Right kidney (tissue), 1 donor: ENCODE data around the gene HECW1.

ENCODE experiments used
- DNase-seq: peaks from one replicate; pipeline ENCODE4 v3.0.0-alpha.2; 2016

The HECW1 gene

DNA sequence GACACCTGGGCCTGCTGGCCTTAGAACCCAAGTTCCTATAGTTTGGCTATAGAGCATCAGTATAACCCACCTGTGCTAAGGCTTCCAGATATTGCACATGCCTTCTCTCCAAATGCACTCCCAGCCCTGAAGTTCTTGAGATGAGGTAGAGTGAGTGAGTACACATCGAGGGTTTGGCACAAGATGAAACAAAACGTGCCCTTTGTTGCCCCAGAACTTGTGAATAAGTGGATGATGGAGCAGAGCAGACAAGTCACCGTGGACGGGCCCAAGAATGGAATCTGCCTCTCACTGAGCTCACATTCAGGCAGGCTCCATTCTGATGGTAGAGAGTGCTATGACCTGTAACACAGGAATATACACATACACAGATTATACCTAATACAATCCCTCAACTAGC lies 397.5 kb downstream of the HECW1 start:
- no peak for DNase-seq

DNA sequence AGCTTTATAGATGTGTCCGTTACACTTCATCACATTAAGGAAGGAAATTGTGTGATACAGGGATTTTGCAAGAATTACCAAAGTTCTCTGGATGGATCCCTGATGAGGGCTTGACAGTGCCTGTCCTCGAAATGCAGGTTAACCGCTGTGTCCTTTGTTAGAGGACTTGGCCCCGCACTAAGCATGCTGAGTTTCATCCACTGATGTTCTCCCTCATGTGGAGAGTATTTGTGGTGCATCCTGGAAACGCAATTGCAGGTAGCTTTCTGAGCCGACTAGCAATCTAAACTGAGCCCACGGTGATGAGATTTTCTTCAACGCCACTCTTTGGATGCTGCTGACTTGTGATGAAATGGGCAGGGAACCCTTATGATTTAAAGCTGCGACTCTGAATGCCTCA lies 398.6 kb downstream of the HECW1 start:
- DNase-seq: no peak

GRCh38 chr7:43511769-43512515 lies 399.5 kb downstream of the HECW1 start:
- no peak for DNase-seq

- no peak for DNase-seq
Observed at GRCh38 chr7:43513251-43513650, 400.8 kb downstream of the HECW1 start.

DNA sequence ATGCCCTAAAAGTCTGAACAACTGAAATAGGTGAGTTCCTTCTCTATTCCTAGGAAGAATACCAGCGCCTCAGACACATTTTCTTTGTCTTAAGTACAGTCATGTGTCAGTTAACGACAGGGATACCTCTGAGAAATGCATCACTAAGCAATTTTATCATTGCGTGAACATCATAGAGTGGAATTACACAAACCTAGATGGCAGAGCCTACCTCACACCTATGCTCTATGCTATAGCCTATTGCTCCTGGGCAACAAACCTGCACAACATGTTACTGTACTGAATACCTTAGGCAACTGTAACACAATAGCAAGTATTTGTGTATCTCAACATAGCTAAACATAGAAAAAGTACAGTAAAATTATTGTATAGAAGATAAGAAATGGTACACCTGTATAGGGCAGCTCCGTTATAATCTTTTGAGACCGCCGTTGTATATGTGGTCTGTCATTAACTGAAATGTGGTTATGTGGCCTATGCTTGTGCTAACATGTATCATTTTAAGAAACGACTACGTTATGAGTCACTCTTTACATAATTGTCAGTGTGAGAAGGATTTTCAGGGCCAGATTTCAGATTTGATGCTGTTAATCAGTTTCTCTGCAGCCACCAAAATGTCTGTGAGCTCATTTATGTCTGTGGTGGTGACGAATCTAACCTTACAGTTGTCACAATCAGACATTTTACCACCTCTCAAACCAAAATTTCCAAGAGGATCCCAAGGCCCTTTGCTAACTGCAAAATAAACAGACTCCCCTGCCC lies 404.3 kb downstream of the HECW1 start:
- DNase-seq: no peak

DNA sequence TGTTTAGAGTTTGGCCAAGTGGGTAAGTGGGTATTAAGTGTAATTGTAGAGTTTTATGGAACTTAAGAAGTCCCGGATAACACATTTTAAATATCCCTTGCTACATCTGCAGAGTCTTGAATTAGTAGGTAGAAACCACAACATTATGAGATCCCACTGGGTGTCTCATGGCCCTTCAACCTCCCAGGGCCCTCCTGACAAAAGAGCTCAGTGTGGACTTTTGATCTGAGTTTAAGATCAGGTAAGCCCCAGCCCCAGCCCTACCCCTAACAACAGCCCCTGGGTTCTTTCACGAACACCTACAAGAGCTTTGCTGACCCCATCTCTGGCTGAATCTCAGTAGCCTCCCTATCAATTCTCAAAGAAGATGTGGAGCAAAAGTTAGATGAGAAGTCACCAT lies 405.0 kb downstream of the HECW1 start:
- no peak for DNase-seq

DNA sequence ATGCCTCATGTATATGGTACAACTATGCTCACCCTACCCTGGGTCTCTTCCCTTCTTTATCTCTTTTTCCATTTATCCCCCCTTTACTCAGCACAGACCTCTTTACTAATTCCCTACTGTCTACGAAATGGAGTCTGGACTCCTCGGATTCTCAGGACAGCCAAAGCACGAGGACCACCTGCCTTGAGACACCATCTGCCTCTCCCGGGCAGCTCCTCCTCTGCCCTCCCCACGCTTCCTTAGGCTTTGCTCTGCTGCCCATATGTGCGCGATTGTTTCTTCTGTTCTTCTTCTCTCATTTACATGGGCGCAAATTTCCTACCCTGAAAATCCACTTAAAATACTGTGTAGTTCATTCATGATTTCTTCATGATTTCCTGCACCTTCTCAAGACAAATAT lies 407.8 kb downstream of the HECW1 start:
- DNase-seq: no peak

- no peak for DNase-seq
Observed at GRCh38 chr7:43522406-43523156, 410.1 kb downstream of the HECW1 start.

DNA sequence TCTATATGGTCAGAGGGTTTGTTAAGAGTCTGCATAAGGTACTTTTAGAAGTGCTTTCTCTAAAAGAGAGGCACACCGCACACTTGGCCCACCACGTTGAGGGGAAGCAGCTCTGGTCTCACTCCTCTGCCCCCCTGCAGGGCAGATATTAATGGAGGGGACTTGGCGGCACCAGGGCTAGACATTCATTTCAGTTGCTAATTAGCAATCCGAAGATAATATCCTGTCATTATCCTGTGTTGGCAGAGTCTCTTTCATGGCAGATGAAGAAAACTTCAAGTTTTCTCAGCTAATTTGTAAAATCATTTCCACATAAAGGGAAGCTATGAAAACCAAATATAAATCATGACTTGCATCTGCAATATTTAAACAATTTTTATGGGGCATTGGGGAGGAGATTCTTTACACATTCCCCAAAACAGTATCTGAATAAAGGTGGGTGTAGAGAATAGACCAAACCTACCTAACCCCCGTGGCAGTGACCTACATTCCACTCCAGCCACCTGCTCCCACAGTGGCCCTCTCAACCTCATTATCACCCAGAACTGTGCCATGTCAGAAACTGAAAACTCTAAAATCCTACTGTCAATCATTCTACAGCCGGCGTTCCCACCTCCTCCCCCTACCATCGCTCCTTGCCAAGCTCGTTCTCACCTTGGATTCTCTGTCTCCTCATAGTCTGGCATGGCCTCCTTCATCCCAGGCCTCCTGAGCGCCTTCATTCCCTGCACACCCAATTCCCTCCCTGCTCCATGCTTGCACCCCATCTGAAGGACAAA lies 416.3 kb downstream of the HECW1 start:
- no peak for DNase-seq

DNA sequence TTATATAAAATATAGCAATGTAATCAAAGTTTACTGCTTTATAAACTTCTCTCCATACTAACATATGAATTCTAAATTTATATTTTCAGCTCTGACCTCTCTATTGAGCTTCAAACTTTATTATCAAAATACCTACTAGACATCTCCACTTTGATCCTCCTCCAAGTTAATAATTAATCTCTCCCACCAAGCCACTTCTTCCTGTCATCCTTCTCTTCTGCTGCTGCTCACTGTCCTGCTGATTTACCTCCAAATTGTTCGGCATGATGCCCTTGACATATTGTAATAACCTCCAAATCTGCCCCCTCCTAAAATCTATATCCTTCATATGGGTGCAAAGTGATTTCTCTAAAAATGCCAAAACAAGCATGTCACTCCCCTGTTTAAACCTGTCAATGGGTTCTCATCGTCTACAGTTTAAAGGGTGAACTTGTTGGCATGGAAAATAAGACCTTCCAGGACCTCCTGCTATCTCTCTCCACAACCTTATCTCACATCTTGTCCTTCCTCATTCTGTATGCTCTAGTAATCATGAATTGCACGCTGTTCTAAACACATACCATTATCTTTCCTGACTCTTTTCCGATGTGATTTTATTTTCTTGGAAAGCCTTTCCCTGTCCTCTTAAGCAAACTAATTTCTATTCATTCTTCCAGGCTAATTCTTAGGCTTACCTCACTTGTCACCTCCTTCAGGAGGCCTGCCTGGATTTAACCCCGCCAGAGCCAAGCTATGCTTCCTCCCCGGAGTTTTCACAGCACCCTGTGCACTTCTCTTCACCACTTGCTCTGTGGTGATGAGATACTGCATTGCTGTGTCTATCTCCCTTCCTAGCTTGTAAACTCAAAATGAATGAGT lies 418.3 kb downstream of the HECW1 start:
- no peak for DNase-seq

DNA sequence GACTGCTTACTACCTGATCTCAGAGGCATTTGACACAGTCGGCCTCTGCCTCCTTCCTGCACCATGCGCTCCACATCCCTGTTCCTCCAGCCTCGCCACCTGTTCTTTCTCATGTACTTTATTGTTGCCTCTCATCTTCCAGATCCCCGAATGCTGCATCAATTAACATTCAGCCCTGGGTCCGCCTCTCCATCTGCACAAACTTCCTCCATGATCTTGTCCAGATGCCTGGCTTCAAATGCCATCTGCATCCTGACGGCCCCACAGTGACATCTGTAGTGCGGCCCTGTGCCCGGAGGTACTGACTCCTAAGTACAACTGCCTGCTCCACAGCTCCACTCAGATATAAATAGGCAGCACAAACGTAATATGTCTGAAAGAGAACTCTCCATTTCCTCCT lies 419.3 kb downstream of the HECW1 start:
- DNase-seq: no peak

GRCh38 chr7:43533801-43534479 lies 421.5 kb downstream of the HECW1 start:
- no peak for DNase-seq

DNA sequence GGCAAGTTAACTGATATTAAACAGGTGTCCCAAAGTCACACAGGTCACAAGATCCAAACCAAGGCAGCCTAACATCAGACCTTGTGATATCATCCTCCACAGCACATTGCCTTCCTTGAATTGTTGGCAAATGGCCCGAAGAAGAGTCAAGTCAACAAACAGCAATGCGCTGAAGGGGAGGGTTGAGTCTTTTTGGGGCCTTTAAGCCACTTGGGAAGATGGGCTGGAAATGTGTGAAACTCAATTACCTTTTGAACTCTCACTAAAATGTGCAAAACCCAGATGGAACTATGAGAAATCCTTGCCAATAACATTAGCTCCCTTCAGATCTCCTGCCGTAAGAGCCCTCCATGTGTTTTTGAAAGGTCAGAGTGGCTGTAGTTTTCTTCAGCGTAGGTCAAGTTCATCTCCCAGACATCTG lies 422.6 kb downstream of the HECW1 start:
- DNase-seq: no peak

- no peak for DNase-seq
Observed at GRCh38 chr7:43535810-43536585, 423.6 kb downstream of the HECW1 start.

GRCh38 chr7:43536773-43537172 lies 424.3 kb downstream of the HECW1 start:
- DNase-seq: no peak

DNA sequence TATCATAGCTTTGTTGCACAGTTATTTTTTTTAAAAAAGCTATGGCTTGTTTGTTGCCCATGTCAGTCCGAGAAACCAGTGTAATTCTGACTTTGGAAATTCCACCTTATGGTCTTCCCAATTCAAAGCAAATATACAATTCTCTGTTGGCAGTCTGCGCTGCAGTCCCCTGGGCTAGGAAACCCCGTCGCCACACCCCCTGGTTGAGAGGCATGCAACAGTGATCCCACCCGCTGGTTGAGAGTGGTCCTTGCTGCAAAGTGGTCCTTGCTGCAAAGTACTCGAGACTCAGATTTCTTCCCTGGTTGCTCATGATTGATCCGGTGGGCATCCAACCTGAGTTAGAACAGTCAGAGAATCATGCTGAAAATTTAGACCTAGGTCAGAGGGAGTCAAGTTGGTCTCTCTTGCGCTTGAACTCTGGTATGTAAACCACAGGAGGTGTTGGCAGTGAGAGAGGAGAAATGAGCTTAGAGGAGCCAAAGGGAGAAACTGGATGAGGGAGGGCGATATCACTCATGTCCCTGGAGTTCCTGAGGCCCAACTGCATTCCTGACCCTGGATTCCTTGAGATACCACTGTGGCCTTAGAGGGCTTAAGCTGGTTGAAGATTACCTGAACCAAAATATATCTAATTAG lies 425.4 kb downstream of the HECW1 start:
- DNase-seq: no peak

- DNase-seq: no peak
Observed at GRCh38 chr7:43538404-43538771, 425.9 kb downstream of the HECW1 start.

GRCh38 chr7:43540471-43540870 lies 428.0 kb downstream of the HECW1 start:
- DNase-seq: no peak

GRCh38 chr7:43542716-43543115 lies 430.3 kb downstream of the HECW1 start:
- DNase-seq: no peak

GRCh38 chr7:43546231-43546630 lies 433.8 kb downstream of the HECW1 start:
- DNase-seq: no peak
